Panc1 (cell line): Measurements from ENCODE around the gene STK16. TPM values are rescaled to one million over a fixed set of nuclear protein-coding genes. Genes with fewer than 3 reads are reported as not detected.
"Not testable (repeated sequence)": the region's sequence is repeated elsewhere in the genome, so short reads cannot be mapped to it uniquely, and the experiment has no call there.

Source experiments
- ATAC-seq: fragments of 200-7000 bp; cut with Tn5 transposase; 2 replicates; pipeline ENCODE4 v1.9.1; 2020; ENCODE audit warnings: mild to moderate bottlenecking, moderate library complexity
- BruUV-seq: library from RNA; stranded (reverse); fragments of 400-500 nt; replicated peaks from 2 replicates; lab custom pipeline; 2021; lab: Mats Ljungman, UMichigan
- CTCF ChIA-PET: fragments of 300-600 bp; sonication (Branson Sonifier 250); formaldehyde crosslinking; loops from one replicate; lab custom pipeline; 2022; ENCODE audit warnings: antibody characterized with exemption; lab: Charles Lee
- POLR2A ChIA-PET: fragments of 300-600 bp; sonication (Branson Sonifier 250); formaldehyde crosslinking; loops from one replicate; lab custom pipeline; 2022; ENCODE audit warnings: antibody characterized with exemption; lab: Charles Lee
- DNase-seq: peaks from one replicate; pipeline ENCODE4 v3.0.0-alpha.2; 2010; ENCODE audit warnings: low read depth, low spot score
- H3K27ac ChIP-seq: 2 replicates; pipeline ENCODE4 v1.5.1; 2011; ENCODE audit warnings: mild to moderate bottlenecking, low read length, inconsistent platforms
- H3K27me3 ChIP-seq: fragments of 200-500 bp; sonication (Bioruptor generic); 2 replicates; pipeline ENCODE4 v1.6.0; 2014; ENCODE audit warnings: low read length, inconsistent platforms; ENCODE audit not compliant: control insufficient read depth, insufficient read depth
- H3K36me3 ChIP-seq: fragments of 200-500 bp; sonication (Bioruptor generic); 2 replicates; pipeline ENCODE4 v1.5.1; 2014; ENCODE audit warnings: inconsistent platforms, mild to moderate bottlenecking, low read length, moderate library complexity; ENCODE audit not compliant: control insufficient read depth, insufficient read depth
- H3K4me1 ChIP-seq: 2 replicates; pipeline ENCODE4 v1.5.1; 2011; ENCODE audit warnings: inconsistent platforms, mild to moderate bottlenecking, low read length, moderate library complexity; ENCODE audit not compliant: control insufficient read depth, insufficient read depth
- H3K4me3 ChIP-seq, 2 experiments: 2 replicates each; pipeline ENCODE4 v1.5.1; 2011 to 2012; ENCODE audit warnings: low read depth in 2 of 2, low read length in 2 of 2, mild to moderate bottlenecking in 2 of 2, inconsistent platforms in 1 of 2, moderate library complexity in 1 of 2
- H3K9me3 ChIP-seq: fragments of 200-500 bp; sonication (Bioruptor generic); 2 replicates; pipeline ENCODE4 v1.5.1; 2014; ENCODE audit warnings: low read depth, mild to moderate bottlenecking, inconsistent platforms, low read length, moderate library complexity; ENCODE audit not compliant: control insufficient read depth, insufficient read depth
- CTCF ChIP-seq: fragments of 450-650 bp; IDR thresholded peaks from 2 replicates; pipeline ENCODE4 v1.5.1; 2017; ENCODE audit warnings: mild to moderate bottlenecking
- POLR2AphosphoS5 ChIP-seq: IDR thresholded peaks from 2 replicates; pipeline ENCODE4 v1.6.1; 2012; ENCODE audit warnings: mild to moderate bottlenecking, low read depth, low read length, moderate library complexity
- SIN3A ChIP-seq: IDR thresholded peaks from 2 replicates; pipeline ENCODE4 v1.6.1; 2012; ENCODE audit warnings: low read depth, mild to moderate bottlenecking, low read length, moderate library complexity, borderline replicate concordance; ENCODE audit not compliant: insufficient read depth
- TCF7L2 ChIP-seq: IDR thresholded peaks from 2 replicates; pipeline ENCODE4 v1.6.1; 2011; ENCODE audit warnings: mild to moderate bottlenecking, low read depth, low read length, inconsistent platforms
- in situ Hi-C: cut with HindIII; loops from 2 replicates; pipeline ENCODE4 v1.10.0; 2016; ENCODE audit warnings: low sequenced_read_pairs, low pct_unique_long_range_greater_than_20kb
- intact Hi-C: fragments of 100-400 bp; cut with micrococcal nuclease; formaldehyde crosslinking; loops from one replicate; pipeline ENCODE4 v1.10.0; 2022; ENCODE audit not compliant: unreplicated experiment
- total RNA-seq: library from RNA; stranded (reverse); gene quantifications from one replicate; pipeline ENCODE4 v1.2.1, GENCODE V29; 2021; ENCODE audit not compliant: unreplicated experiment
- TF ChIP-seq, protein P1 (sequence below), 2 experiments: IDR thresholded peaks; 2 replicates each; pipeline ENCODE4 v1.6.1; 2011 to 2012; ENCODE audit warnings: low read depth in 2 of 2, control low read depth in 1 of 2, low read length in 1 of 2, mild to moderate bottlenecking in 1 of 2, moderate library complexity in 1 of 2; ENCODE audit not compliant: insufficient read depth in 1 of 2

The STK16 gene
- total RNA-seq, 1 experiment from 2014 or later: 29.9 TPM

DNA sequence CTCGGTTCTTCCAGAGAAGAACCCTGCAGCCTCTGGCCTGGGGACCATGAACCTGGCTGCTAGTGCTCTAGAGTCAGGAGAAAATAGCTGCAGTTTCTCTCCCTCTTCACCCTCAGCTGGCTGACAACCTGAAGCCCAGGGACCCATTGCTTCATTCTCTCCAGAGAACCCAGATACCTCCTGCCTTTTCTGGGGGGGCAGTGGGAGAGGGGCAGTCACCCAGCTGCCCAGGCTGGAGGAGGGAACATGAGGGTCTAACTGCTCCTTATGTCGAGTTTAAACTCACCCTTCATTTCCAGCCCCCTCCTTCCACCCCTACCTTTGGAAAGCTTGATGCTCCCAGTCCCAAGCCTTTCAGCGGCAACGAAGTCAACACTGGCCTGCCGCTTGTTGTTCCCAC, 46.3 kb upstream of the STK16 start:
- Histone ChIP-seq H3K4me3 (no peak overlapping the region), H3K4me1 (no peaks in the 10 kb centered on the region), H3K27ac (no peak overlapping the region), H3K9me3 (no peaks in the 10 kb centered on the region), H3K36me3 (no peaks in the 10 kb centered on the region), H3K27me3 (no peaks in the 10 kb centered on the region)
- ATAC-seq (no peak), DNase-seq (no peak)
- intact Hi-C loops: no loop called here
- in situ Hi-C loops: no loop called here
- ChIA-PET CTCF (no interaction called here), POLR2A (interaction anchor here (0.6 kb wide), 1 partner anchor 189 kb away, joined by 13 read pairs; the partner anchor contains the start of gene DNPEP)
- BruUV-seq: no TSS peak
- TF ChIP-seq, protein P1, sequence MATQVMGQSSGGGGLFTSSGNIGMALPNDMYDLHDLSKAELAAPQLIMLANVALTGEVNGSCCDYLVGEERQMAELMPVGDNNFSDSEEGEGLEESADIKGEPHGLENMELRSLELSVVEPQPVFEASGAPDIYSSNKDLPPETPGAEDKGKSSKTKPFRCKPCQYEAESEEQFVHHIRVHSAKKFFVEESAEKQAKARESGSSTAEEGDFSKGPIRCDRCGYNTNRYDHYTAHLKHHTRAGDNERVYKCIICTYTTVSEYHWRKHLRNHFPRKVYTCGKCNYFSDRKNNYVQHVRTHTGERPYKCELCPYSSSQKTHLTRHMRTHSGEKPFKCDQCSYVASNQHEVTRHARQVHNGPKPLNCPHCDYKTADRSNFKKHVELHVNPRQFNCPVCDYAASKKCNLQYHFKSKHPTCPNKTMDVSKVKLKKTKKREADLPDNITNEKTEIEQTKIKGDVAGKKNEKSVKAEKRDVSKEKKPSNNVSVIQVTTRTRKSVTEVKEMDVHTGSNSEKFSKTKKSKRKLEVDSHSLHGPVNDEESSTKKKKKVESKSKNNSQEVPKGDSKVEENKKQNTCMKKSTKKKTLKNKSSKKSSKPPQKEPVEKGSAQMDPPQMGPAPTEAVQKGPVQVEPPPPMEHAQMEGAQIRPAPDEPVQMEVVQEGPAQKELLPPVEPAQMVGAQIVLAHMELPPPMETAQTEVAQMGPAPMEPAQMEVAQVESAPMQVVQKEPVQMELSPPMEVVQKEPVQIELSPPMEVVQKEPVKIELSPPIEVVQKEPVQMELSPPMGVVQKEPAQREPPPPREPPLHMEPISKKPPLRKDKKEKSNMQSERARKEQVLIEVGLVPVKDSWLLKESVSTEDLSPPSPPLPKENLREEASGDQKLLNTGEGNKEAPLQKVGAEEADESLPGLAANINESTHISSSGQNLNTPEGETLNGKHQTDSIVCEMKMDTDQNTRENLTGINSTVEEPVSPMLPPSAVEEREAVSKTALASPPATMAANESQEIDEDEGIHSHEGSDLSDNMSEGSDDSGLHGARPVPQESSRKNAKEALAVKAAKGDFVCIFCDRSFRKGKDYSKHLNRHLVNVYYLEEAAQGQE (IDR thresholded peaks at IDR 0.05; ENCODE audit: insufficient read depth in 1 of 2, low read depth in 2 of 2, low read length in 1 of 2): no peak
- TF ChIP-seq POLR2AphosphoS5: no peak
- TF ChIP-seq TCF7L2: no peak
- no peak for TF ChIP-seq CTCF
- no peak for TF ChIP-seq SIN3A

DNA sequence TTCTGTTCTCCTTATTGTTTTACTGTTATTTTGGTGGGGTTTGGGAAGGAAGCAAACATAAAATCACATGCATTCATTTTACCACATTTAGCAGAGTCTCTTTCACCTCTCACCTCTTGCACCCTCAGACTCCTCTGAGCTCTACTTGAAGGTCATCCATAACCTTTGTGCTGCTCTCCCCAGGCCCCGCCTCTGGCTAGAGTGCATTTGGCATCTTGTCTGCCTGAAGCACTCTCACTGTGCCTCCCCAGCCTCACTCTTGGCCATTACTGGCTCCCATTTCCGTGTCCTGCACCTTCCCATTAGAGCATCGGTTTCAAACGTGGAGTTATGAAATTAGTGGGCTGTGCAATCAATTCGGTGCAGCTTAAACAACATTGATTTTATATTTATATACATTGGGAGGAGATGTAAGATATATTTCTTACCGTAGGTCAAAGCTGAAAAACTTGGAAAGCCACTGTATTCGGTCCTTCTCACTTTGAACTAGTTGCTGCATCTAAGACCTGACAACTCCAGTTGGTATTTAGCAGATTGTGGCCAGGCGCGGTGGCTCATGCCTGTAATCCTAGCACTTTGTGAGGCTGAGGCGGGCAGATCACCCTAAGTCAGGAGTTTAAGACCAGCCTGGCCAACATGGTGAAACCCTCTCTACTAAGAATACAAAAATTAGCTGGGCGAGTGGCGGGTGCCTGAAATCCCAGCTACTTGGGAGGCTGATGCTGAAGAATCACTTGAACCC, 45.6 kb upstream of the STK16 start:
- Histone ChIP-seq H3K36me3 (no peaks in the 10 kb centered on the region), H3K27ac (no peak overlapping the region), H3K4me1 (no peaks in the 10 kb centered on the region), H3K27me3 (no peaks in the 10 kb centered on the region), H3K9me3 (no peaks in the 10 kb centered on the region), H3K4me3 (no peak overlapping the region)
- no TSS peak for BruUV-seq
- TF ChIP-seq, protein P1 (IDR thresholded peaks at IDR 0.05; ENCODE audit: insufficient read depth in 1 of 2, low read depth in 2 of 2, low read length in 1 of 2): no peak
- no peak for TF ChIP-seq POLR2AphosphoS5
- TF ChIP-seq CTCF: no peak
- TF ChIP-seq SIN3A: no peak
- TF ChIP-seq TCF7L2: no peak
- no peak for ATAC-seq
- POLR2A ChIA-PET: interaction anchor here (0.6 kb wide), 1 partner anchor 188 kb away, joined by 13 read pairs; the partner anchor contains the start of gene DNPEP
- CTCF ChIA-PET: no interaction called here
- in situ Hi-C loops (no loop called here), intact Hi-C loops (no loop called here)
- DNase-seq: no peak

DNA sequence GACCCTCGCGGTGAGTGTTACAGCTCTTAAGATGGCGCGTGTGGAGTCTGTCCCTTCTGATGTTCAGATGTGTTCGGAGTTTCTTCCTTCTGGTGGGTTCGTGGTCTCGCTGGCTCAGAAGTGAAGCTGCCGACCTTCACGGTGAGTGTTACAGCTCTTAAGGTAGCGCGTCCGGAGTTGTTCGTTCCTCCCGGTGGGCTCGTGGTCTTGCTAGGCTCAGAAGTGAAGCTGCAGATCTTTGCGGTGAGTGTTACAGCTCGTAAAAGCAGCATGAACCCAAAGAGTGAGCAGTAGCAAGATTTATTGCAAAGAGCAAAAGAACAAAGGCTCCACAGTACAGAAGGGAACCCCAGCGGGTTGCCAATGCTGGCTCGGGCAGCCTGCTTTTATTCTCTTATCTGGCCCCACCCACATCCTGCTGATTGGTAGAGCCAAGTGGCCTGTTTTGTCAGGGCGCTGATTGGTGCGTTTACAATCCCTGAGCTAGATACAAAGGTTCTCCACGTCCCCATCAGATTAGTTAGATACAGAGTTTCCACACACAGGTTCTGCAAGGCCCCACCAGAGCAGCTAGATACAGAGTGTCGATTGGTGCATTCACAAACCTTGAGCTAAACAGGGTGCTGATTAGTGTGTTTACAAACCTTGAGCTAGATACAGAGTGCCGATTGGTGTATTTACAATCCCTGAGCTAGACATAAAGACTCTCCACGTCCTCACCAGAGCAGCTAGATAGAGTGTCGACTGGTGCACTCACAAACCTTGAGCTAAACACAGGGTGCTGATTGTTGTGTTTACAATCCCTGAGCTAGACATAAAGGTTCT, 44.6 kb upstream of the STK16 start:
- H3K9me3 ChIP-seq, DNase-seq, H3K27ac ChIP-seq, intact Hi-C loops, BruUV-seq, H3K4me1 ChIP-seq, H3K36me3 ChIP-seq, H3K4me3 ChIP-seq, POLR2A ChIA-PET, CTCF ChIA-PET, in situ Hi-C loops, ATAC-seq, H3K27me3 ChIP-seq: not testable (repeated sequence)
